Motor neuron (in vitro differentiated cells): ENCODE results near the gene SPG21. TPM values are rescaled to one million over a fixed set of nuclear protein-coding genes. Genes with fewer than 3 reads are reported as not detected.
A peak's percentile ranks its signal among the peaks of the same experiment; 100 is the strongest.

ENCODE experiments used
- ATAC-seq, 8 experiments: fragments of 200-7000 bp; cut with Tn5 transposase; replicated peaks in 6 of 8; 2 replicates each; pipeline ENCODE4 v1.8.0; 2021; ENCODE audit warnings: mild to moderate bottlenecking in 8 of 8, moderate library complexity in 8 of 8
- H3K27ac ChIP-seq, 2 donors: fragments of 250-450 bp; sonication (Bioruptor Pico); 2 replicates each; pipeline ENCODE4 v1.9.0; 2021; ENCODE audit warnings: antibody characterized with exemption in 2 of 2, mild to moderate bottlenecking in 2 of 2, moderate library complexity in 1 of 2
- H3K4me1 ChIP-seq, 2 donors: fragments of 250-450 bp; sonication (Bioruptor Pico); replicated peaks in 1 of 2; 2 replicates each; pipeline ENCODE4 v1.6.1; 2021; ENCODE audit warnings: antibody characterized with exemption in 2 of 2, mild to moderate bottlenecking in 2 of 2, moderate library complexity in 1 of 2
- H3K4me3 ChIP-seq, 5 donors: fragments of 250-450 bp; sonication (Bioruptor Pico); 2 replicates each; pipeline ENCODE4 v1.9.0; 2021; ENCODE audit warnings: antibody characterized with exemption in 5 of 5, mild to moderate bottlenecking in 5 of 5, moderate library complexity in 4 of 5
- WGBS, 10 experiments: fragments of 450-650 bp; shearing (Covaris generic); methylation state at CpG; one replicate each; pipeline ENCODE4 v1.0.0; 2022; 5-methylcytosine and 5-hydroxymethylcytosine counted together
- in situ Hi-C, 9 experiments: fragments of 400-800 bp; cut with MboI; loops; one replicate each; pipeline ENCODE4 v1.15.0; 2021; ENCODE audit warnings: low sequenced_read_pairs in 9 of 9, low pct_unique_long_range_greater_than_20kb in 2 of 9; ENCODE audit not compliant: unreplicated experiment in 9 of 9
- total RNA-seq, 8 experiments: library from RNA; unstranded; fragments of 300-600 nt; gene quantifications; 2 replicates each; pipeline versions ENCODE4 v1.2.3 to v1.2.4, GENCODE V29; 2022

SPG21 gene
- total RNA-seq, 8 experiments from 2014 or later, result 50.6 to 75.7 (median 64.4) TPM

DNA sequence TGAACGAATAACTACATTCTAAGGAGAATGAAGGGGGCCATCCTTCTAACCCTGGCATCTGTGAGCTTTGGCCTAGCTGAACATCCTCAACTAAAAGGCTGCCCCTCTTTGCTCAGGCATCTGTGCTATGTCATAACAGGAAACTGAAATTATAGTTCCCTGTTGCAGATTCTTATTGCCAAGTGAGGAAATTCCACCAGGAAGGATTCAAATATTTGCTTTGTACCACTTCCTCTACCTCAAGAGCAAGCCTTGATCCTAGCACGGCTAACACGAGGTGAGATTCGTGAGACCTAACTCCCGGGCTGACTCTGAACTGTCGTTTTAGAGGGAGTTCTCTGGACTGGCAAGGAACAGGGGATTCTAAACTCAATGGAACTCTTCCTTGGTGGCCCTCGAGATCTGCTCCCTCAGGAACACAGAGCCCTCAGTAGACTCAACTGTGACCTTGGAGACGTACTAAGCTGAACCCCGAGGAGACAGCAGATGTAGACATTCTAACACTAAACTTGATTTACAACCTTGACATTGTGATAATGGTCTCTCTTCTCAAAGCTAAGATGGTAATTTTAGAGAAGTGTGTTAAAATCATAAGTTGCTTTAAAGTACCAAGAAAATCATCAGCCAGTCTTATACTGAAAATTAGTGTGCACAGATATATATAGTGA, 4.2 kb downstream of the SPG21 start:
- H3K4me3 ChIP-seq, result no peak overlapping the region
- in situ Hi-C loops, result no loop called here
- H3K4me1 ChIP-seq, result peaks cover 10% of the 10 kb centered on the region in 2 donors
- no peak overlapping the region for H3K27ac ChIP-seq
- 0 to 95% (median 79%) methylated on average over 1 to 8 of the region's 9 CpGs; no CpG with 5 or more reads in 1 of the 10 experiments for WGBS, 10 experiments
- no peak for ATAC-seq

GRCh38 chr15:64982472-64982871, 7.2 kb downstream of the SPG21 start:
- 80 to 100% (median 100%) methylated on average over 1 of the region's 1 CpG; no CpG with 5 or more reads in 4 of the 10 experiments for WGBS, 10 experiments
- Histone ChIP-seq H3K4me3 (no peak overlapping the region), H3K4me1 (no peaks in the 10 kb centered on the region), H3K27ac (no peak overlapping the region)
- in situ Hi-C loops, result no loop called here
- ATAC-seq, result no peak

DNA sequence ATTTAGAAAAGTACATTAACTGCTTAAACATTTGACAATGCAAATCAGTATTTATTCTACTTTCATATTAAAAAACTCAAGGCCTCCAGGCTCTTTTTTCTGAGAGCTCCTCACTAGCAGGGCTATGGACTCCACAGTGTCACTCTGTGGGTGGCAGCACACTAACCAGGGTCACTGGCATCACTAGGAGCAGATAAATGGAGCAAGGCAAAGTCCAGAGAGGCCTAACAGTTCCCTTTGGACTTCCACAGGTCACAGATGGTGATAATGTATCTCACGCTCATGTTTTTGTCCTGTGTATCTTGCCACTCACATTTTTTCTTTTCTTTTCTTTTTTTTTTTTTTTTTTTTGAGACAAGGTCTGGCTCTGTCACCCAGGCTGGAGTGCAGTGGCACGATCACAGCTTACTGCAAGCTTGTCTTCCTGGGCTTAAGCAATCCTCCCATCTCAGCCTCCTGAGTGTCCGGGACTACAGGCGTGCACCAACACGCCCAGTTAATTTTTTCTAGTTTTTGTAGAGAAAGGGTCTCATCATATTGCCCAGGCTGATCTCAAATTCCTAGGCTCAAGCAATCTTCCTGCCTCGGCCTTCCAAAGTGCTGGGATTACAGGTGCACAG, 7.8 kb downstream of the SPG21 start:
- Histone ChIP-seq H3K4me1 (no peaks in the 10 kb centered on the region), H3K27ac (no peak overlapping the region), H3K4me3 (no peak overlapping the region)
- no peak for ATAC-seq
- WGBS, 10 experiments, result 86 to 100% (median 92%) methylated on average over 1 to 6 of the region's 6 CpGs; no CpG with 5 or more reads in 2 of the 10 experiments
- in situ Hi-C loops, result no loop called here

- Histone ChIP-seq H3K27ac (no peak overlapping the region), H3K4me1 (no peaks in the 10 kb centered on the region), H3K4me3 (no peak overlapping the region)
- peak in 3 of 8 experiments; percentile 28 to 51 (median 33) for ATAC-seq
- in situ Hi-C loops, result no loop called here
- 40 to 100% (median 61%) methylated on average over 1 to 5 of the region's 7 CpGs for WGBS, 10 experiments
These were observed 10.4 kb downstream of the SPG21 start for GRCh38 chr15:64979252-64979710.

DNA sequence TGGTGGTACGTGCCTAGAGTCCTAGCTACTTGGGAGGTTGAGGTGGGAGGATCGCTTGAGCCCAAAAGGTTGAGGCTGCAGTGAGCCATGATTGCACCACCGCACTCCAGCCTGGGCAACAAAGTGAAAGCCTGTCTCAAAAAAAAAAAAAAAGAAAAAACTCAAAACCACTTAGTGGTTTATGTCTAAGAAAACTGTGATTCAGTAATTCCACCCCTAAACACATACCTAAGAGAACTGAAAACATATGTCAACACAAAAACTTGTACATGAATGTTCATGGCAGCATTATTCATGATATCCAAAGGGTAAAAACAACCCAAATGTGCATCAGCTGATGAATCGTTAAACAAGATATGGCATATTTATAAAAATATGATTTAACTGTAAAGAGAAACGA, 14.3 kb downstream of the SPG21 start:
- Histone ChIP-seq H3K4me3 (no peak overlapping the region), H3K4me1 (no peaks in the 10 kb centered on the region), H3K27ac (no peak overlapping the region)
- peak in 1 of 8 experiments; percentile 11 for ATAC-seq
- in situ Hi-C loops, result no loop called here
- WGBS, 10 experiments, result 74 to 100% (median 78%) methylated on average over 2 to 5 of the region's 5 CpGs; no CpG with 5 or more reads in 1 of the 10 experiments

DNA sequence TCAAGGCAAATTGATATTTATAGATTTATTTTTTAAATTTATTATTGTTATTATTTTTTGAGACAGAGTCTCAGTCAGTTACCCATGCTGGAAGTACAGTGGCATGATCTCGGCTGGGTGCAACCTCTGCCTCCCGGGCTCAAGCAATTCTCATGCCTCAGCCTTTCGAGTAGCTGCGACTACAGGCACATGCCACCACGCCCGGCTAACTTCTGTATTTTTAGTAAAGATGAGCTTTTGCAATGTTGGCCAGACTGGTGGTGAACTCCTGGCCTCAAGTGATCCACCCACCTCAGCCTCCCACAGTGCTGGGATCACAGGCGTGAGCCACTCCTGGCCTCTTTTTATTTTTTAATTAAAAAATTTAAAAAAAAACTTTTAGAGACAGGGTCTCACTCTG, 19.0 kb downstream of the SPG21 start:
- H3K4me1 ChIP-seq, result no peaks in the 10 kb centered on the region
- H3K4me3 ChIP-seq, result no peak overlapping the region
- no peak overlapping the region for H3K27ac ChIP-seq
- in situ Hi-C loops, result no loop called here
- ATAC-seq, result no peak
- 87 to 100% (median 96%) methylated on average over 1 to 7 of the region's 7 CpGs; no CpG with 5 or more reads in 1 of the 10 experiments for WGBS, 10 experiments

- no peak overlapping the region for H3K27ac ChIP-seq
- WGBS, 10 experiments, result 100% methylated on average over 1 of the region's 1 CpG; no CpG with 5 or more reads in 5 of the 10 experiments
- ATAC-seq, result no peak
- H3K4me1 ChIP-seq, result no peaks in the 10 kb centered on the region
- no peak overlapping the region for H3K4me3 ChIP-seq
- in situ Hi-C loops, result no loop called here
These were observed 20.3 kb downstream of the SPG21 start for GRCh38 chr15:64969401-64969800.

- no peak overlapping the region for H3K27ac ChIP-seq
- in situ Hi-C loops, result no loop called here
- ATAC-seq, result no peak
- no peak overlapping the region for H3K4me3 ChIP-seq
- 80 to 100% (median 93%) methylated on average over 1 to 5 of the region's 5 CpGs; no CpG with 5 or more reads in 4 of the 10 experiments for WGBS, 10 experiments
- H3K4me1 ChIP-seq, result no peaks in the 10 kb centered on the region
These were observed 28.7 kb downstream of the SPG21 start for GRCh38 chr15:64961013-64961412.

DNA sequence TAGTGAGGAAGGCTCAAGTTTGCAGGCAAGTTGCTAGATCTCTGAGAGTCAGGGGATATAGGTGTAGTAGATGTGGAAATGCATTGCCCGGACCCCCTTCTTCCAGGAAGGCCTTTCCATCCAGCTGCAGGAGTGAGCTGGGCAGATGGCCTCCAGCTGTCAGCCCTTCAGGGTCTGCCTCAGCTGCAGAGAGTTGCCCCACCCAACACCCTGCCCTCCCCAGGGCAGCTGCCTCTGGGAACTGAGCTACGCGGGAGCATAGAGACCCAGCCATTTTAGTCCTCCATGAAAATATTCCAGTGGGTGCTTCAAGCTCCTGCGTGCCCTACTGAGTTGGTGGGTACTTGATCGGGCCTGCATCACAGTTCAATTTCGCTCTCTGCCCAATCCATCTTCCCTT, 29.6 kb downstream of the SPG21 start:
- Histone ChIP-seq H3K27ac (no peak overlapping the region), H3K4me3 (no peak overlapping the region), H3K4me1 (no peaks in the 10 kb centered on the region)
- in situ Hi-C loops, result no loop called here
- peak in 3 of 8 experiments; percentile 38 to 68 (median 63) for ATAC-seq
- 80 to 100% (median 100%) methylated on average over 1 to 3 of the region's 6 CpGs; no CpG with 5 or more reads in 3 of the 10 experiments for WGBS, 10 experiments

DNA sequence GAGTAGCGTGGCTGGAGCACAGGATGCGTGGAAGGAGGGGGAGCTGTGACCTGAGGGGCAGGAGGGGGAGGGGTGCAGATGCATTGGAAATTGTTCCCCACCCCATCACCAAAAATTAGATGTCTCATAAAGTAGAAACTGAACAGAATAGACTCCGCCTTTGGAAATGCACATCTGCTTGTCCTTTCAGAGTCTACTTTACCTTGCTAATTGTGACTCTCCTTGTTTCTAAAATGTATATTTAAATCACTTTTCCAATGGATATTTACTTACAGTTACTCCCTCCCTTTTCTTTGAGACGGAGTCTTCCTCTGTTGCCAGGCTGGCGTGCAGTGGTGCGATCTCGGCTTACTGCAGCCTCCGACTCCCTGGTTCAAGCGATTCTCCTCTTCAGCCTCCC, 30.6 kb downstream of the SPG21 start:
- no peaks in the 10 kb centered on the region for H3K4me1 ChIP-seq

GRCh38 chr15:64954395-64954794, 35.3 kb downstream of the SPG21 start:
- Histone ChIP-seq H3K27ac (no peak overlapping the region), H3K4me1 (no peaks in the 10 kb centered on the region), H3K4me3 (no peak overlapping the region)
- no peak for ATAC-seq
- in situ Hi-C loops, result no loop called here
- WGBS, 10 experiments, result 87 to 98% (median 95%) methylated on average over 2 to 3 of the region's 3 CpGs; no CpG with 5 or more reads in 1 of the 10 experiments

More for the DNA sequence above, 30.6 kb downstream of the SPG21 start:
- WGBS, 10 experiments, result 34 to 96% (median 80%) methylated on average over 1 to 6 of the region's 9 CpGs; no CpG with 5 or more reads in 5 of the 10 experiments
- Histone ChIP-seq H3K27ac (no peak overlapping the region), H3K4me3 (no peak overlapping the region)
- in situ Hi-C loops, result no loop called here
- ATAC-seq, result peak in 3 of 8 experiments; percentile 79 to 89 (median 84)

GRCh38 chr15:64951777-64952418, 37.8 kb downstream of the SPG21 start:
- Histone ChIP-seq H3K4me3 (no peak overlapping the region), H3K27ac (no peak overlapping the region), H3K4me1 (no peaks in the 10 kb centered on the region)
- in situ Hi-C loops, result no loop called here
- no peak for ATAC-seq
- WGBS, 10 experiments, result 84 to 99% (median 96%) methylated on average over 2 of the region's 2 CpGs

DNA sequence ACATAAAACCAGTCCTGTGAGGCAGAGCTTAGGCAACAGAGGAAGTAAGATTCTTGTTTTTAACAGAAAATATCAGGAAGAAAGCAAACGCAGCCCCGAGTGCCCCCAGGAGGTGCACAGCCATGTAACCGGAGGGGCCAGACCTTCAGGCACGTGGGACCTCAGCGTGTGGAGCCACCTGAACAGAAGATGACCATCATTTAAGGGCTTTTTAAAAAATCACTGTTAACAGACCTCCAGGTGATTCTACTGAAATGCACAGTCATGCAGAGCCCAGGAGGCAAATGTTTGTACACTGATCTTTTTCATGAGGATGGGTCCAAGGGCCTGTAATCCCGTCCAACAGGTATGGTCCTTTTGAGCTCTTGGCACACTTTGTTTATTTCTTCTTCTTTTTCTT, 38.8 kb downstream of the SPG21 start:
- in situ Hi-C loops, result no loop called here
- H3K27ac ChIP-seq, result no peak overlapping the region
- WGBS, 10 experiments, result 67 to 100% (median 93%) methylated on average over 1 to 6 of the region's 6 CpGs; no CpG with 5 or more reads in 1 of the 10 experiments
- ATAC-seq, result no peak
- H3K4me3 ChIP-seq, result no peak overlapping the region
- H3K4me1 ChIP-seq, result no peaks in the 10 kb centered on the region
